GM21390 (cell line): Measurements from ENCODE around the gene ZBTB46.

Experiments used
- ATAC-seq: cut with Tn5 transposase; IDR thresholded peaks from one replicate; pipeline ENCODE4 v1.9.1; 2021; ENCODE audit not compliant: unreplicated experiment

ZBTB46 gene

GRCh38 chr20:63696628-63697356 is 134.3 kb downstream of the ZBTB46 start, which contains the start of gene TNFRSF6B:
Gene TNFRSF6B (plus strand): TSS chr20:63696652. CDS start chr20:63696768, 116 bp downstream.
- ATAC-seq, result no peak

DNA sequence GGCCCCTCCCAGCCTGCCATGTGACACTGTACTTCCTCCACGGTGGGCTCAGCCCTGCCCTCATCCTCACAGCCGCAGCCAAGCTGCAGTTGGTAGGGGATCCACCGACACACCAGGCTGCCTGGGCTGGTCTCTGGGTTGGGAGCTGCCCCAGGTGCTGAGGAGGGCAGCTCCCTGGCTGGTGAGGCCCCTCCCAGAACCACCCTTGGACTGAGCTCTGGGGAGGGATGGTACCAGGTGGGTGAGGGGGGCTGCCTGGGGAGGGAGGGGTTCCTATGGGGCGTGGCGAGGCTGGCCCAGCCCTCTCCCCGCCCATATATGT is 134.8 kb downstream of the ZBTB46 start:
- no peak for ATAC-seq

- ATAC-seq, result no peak
These were observed 135.4 kb downstream of the ZBTB46 start for GRCh38 chr20:63695424-63696305.

DNA sequence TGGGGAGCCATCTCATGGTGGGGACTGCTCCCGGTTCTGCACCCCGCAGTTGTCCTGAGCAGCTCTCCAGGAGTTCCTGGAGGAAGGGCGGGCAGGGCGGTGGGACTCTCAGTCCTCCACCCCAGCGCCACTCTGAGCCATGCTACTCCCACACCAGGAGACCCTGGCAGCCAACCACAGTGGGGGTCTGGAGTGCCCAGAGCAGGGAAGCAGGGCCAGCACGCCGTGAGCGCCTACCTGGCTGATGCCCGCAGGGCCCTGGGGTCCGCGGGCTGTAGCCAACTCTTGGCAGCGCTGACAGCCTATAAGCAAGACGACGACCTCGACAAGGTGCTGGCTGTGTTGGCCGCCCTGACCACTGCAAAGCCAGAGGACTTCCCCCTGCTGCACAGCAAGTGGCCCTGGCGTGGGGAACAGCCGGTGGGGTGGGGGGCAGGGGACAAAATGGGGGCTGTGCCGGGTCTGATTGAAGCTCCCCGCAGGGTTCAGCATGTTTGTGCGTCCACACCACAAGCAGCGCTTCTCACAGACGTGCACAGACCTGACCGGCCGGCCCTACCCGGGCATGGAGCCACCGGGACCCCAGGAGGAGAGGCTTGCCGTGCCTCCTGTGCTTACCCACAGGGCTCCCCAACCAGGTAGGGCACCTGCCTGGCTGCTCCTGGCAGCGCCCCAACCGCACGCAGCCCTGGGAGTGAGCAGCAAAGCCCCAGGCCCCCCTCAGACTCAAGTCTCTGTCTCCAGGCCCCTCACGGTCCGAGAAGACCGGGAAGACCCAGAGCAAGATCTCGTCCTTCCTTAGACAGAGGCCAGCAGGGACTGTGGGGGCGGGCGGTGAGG is 136.3 kb downstream of the ZBTB46 start:
- ATAC-seq, result no peak

DNA sequence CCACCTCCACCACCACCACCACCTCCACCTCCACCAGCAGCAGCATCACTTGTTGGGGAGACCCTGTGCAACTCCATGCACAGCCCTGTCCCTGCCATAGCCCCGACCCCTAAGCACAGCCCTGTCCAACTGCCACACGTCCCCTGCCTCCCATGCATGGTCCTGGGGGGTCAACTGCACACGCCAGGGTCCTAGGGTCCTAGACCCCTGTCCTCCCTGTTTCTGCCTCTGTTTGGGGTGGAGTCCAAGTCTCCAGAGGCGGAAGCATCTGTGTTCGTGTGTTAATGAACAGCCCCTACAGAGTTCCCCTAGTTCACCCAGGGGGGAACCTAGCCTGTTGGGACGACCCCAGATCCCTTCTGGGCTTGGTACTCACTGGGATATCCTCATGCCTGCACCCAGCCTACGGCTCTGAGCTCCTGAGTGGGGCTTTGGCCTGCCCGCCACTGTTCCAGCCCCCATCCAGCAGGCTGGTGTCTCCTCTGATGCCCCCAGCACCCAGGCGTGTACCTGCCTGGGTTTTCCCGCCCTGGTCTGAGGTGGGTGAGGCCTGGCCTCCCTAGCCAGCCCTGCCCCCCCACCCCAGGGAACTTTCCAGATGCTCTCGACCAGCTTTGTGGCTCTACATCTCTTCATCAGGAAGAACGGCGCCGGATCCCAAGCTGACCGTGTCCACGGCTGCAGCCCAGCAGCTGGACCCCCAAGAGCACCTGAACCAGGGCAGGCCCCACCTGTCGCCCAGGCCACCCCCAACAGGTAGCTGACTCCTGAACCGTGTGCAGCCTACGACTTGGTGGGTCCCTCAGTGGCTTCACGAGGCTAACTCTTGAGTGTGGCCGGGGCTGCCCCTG is 137.1 kb downstream of the ZBTB46 start:
- ATAC-seq, result no peak
